Measurements from ENCODE around the gene MAPK4.
"Not testable (repeated sequence)": the region's sequence is repeated elsewhere in the genome, so short reads cannot be mapped to it uniquely, and the experiment has no call there.

MAPK4 gene

GRCh38 chr18:50548160-50548559, 11.7 kb upstream of the MAPK4 start:
- no peaks in the 10 kb centered on the region for H3K9me3 ChIP-seq (ENCODE audit: insufficient read depth, low read length)
- H3K4me1 ChIP-seq (ENCODE audit: low read length): no peaks in the 10 kb centered on the region
- H3K79me2 ChIP-seq (ENCODE audit: low read length): no peaks in the 10 kb centered on the region
- H3K27me3 ChIP-seq (ENCODE audit: low read depth, low read length): peaks cover 26% of the 10 kb centered on the region
- no peaks in the 10 kb centered on the region for H4K20me1 ChIP-seq (ENCODE audit: insufficient read depth, low read length)
- no peak overlapping the region for H3K27ac ChIP-seq (ENCODE audit: low read length)
- H3K36me3 ChIP-seq (replicated peaks; ENCODE audit: low read depth, low read length): no peaks in the 10 kb centered on the region
- no peak overlapping the region for H3K9ac ChIP-seq (ENCODE audit: low read length)
- no peak overlapping the region for H3K4me3 ChIP-seq (ENCODE audit: low read length)
- no peak for TF ChIP-seq EZH2phosphoT487 (IDR thresholded peaks at IDR 0.05; ENCODE audit: low read depth)
- TF ChIP-seq CTCF (IDR thresholded peaks at IDR 0.05; ENCODE audit: low read depth, low read length): no peak
- no peak overlapping the region for H3K4me2 ChIP-seq (ENCODE audit: low read length)
- no peak overlapping the region for H2AFZ ChIP-seq (ENCODE audit: low read depth, low read length)

GRCh38 chr18:50551651-50552050, 8.2 kb upstream of the MAPK4 start:
- H2AFZ ChIP-seq (ENCODE audit: low read depth, low read length); H3K79me2 ChIP-seq (ENCODE audit: low read length); H3K4me1 ChIP-seq (ENCODE audit: low read length); H3K9me3 ChIP-seq (ENCODE audit: insufficient read depth, low read length); H3K36me3 ChIP-seq (replicated peaks; ENCODE audit: low read depth, low read length); H3K9ac ChIP-seq (ENCODE audit: low read length); H4K20me1 ChIP-seq (ENCODE audit: insufficient read depth, low read length); H3K27ac ChIP-seq (ENCODE audit: low read length); H3K4me2 ChIP-seq (ENCODE audit: low read length); H3K4me3 ChIP-seq (ENCODE audit: low read length): not testable (repeated sequence)
- peaks cover 52% of the 10 kb centered on the region for H3K27me3 ChIP-seq (ENCODE audit: low read depth, low read length)

- TF ChIP-seq CTCF (IDR thresholded peaks at IDR 0.05; ENCODE audit: low read depth, low read length) (no peak), EZH2phosphoT487 (IDR thresholded peaks at IDR 0.05; ENCODE audit: low read depth) (no peak)
Observed at GRCh38 chr18:50558157-50558556, 1.7 kb upstream of the MAPK4 start.

GRCh38 chr18:50558948-50559751, 737 bp upstream of the MAPK4 start:
- no peak overlapping the region for H3K4me2 ChIP-seq (ENCODE audit: low read length)
- no peak overlapping the region for H3K9ac ChIP-seq (ENCODE audit: low read length)
- H3K4me3 ChIP-seq (ENCODE audit: low read length): no peak overlapping the region

More at GRCh38 chr18:50558157-50558556, 1.7 kb upstream of the MAPK4 start:
- H4K20me1 ChIP-seq (ENCODE audit: insufficient read depth, low read length): no peaks in the 10 kb centered on the region
- H3K4me1 ChIP-seq (ENCODE audit: low read length): no peaks in the 10 kb centered on the region
- peaks cover 48% of the 10 kb centered on the region for H3K27me3 ChIP-seq (ENCODE audit: low read depth, low read length)
- H3K9ac ChIP-seq (ENCODE audit: low read length): no peak overlapping the region
- H3K27ac ChIP-seq (ENCODE audit: low read length): no peak overlapping the region
- no peak overlapping the region for H3K4me2 ChIP-seq (ENCODE audit: low read length)
- H2AFZ ChIP-seq (ENCODE audit: low read depth, low read length): no peak overlapping the region
- no peaks in the 10 kb centered on the region for H3K36me3 ChIP-seq (replicated peaks; ENCODE audit: low read depth, low read length)
- no peaks in the 10 kb centered on the region for H3K79me2 ChIP-seq (ENCODE audit: low read length)
- no peak overlapping the region for H3K4me3 ChIP-seq (ENCODE audit: low read length)
- peaks cover 5% of the 10 kb centered on the region; the same call in 1 of the 2 replicates for H3K9me3 ChIP-seq (ENCODE audit: insufficient read depth, low read length)

More at GRCh38 chr18:50558948-50559751, 737 bp upstream of the MAPK4 start:
- TF ChIP-seq EZH2phosphoT487 (IDR thresholded peaks at IDR 0.05; ENCODE audit: low read depth) (no peak), CTCF (IDR thresholded peaks at IDR 0.05; ENCODE audit: low read depth, low read length) (no peak)
- H3K9me3 ChIP-seq (ENCODE audit: insufficient read depth, low read length): peaks cover 5% of the 10 kb centered on the region; the same call in 1 of the 2 replicates
- H3K79me2 ChIP-seq (ENCODE audit: low read length): no peaks in the 10 kb centered on the region
- no peak overlapping the region for H3K27ac ChIP-seq (ENCODE audit: low read length)
- H3K4me1 ChIP-seq (ENCODE audit: low read length): no peaks in the 10 kb centered on the region
- H3K27me3 ChIP-seq (ENCODE audit: low read depth, low read length): peaks cover 38% of the 10 kb centered on the region
- no peaks in the 10 kb centered on the region for H4K20me1 ChIP-seq (ENCODE audit: insufficient read depth, low read length)
- H2AFZ ChIP-seq (ENCODE audit: low read depth, low read length): no peak overlapping the region
- H3K36me3 ChIP-seq (replicated peaks; ENCODE audit: low read depth, low read length): no peaks in the 10 kb centered on the region

Measured in OCI-LY3 (cell line).